DLD1 (cell line): ENCODE measurements around the gene PSMA5.
"Not testable (repeated sequence)": the region's sequence is repeated elsewhere in the genome, so short reads cannot be mapped to it uniquely, and the experiment has no call there.

Experiments used
- in situ Hi-C: cut with HindIII; loops from 2 replicates; pipeline ENCODE4 v1.10.0; 2017; ENCODE audit warnings: low sequenced_read_pairs

PSMA5 gene

GRCh38 chr1:109393617-109394233 is 32.5 kb downstream of the PSMA5 start:
- in situ Hi-C loops = no loop called here

DNA sequence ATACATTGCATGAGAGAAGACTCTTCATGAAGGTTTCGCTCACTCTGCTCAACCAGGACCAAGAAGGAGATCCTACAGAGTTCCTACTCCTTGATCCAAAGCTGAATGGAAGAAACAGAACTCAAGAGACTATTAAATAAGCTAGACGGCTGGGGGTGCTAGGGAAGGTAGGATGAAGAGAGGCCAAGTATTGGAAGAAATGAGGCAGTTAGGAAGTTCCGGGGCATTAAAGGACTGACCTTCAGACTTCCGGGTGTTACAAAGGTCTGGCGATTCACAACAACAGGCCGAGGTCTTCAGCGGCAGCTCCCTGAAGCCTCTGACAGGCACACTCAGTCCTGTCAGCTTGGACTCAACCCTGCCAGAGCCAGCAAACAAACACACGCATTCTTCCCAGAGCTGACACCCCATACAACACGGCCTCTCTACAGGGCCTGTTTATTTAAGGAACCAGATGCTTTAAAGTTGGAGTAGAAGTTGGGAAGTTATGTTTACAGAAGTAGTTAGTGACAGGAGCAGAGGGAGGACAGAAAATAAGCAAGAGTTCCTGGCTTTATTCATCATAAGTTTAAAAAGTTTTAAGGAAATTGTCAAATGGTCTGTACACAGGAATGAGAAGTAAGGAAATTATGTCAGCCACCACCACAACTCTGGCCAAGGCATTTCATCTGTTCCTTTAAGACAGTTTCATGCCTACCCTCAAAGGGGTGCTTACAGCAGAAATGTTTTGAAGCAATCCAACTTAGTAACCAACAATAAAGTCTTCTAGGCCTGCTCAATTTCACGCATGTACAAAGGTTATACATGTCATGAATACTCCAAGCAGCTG is 33.2 kb downstream of the PSMA5 start:
- in situ Hi-C loops = no loop called here

DNA sequence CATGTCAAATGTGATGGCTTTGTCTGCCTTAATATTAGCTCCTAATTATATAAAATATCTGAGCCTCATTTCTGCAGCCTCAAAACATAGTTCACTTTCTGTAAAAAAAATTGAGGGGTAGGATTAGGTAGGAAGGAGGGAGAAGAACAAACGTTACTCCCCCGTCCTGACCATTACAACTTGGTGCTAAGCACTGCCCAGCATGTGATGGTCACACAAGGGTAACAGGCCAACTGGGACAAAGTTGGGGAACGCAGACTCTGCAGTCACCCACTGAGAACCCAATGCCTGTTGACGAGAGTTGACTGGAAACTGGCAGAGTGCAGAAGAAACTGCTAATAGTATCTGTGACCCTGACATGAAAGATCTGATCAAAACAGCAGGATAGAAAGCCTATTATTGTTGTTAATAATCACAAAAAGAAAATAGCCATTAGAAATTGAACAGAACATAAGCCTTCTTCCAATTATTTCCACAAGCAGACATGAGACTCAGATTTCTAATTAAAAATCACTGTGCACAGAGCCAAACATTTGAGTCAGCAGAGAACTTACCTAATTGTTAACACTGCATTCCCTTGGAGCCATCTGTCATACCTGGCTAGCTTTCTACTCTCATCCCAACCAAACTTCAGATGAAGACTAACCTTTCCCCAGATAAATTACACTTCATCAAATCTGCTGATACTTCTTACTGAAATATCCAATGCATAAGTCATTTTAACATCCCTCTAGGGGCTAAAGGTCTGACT is 34.0 kb downstream of the PSMA5 start:
- in situ Hi-C loops = no loop called here

GRCh38 chr1:109391626-109392025 is 34.6 kb downstream of the PSMA5 start:
- in situ Hi-C loops = no loop called here

DNA sequence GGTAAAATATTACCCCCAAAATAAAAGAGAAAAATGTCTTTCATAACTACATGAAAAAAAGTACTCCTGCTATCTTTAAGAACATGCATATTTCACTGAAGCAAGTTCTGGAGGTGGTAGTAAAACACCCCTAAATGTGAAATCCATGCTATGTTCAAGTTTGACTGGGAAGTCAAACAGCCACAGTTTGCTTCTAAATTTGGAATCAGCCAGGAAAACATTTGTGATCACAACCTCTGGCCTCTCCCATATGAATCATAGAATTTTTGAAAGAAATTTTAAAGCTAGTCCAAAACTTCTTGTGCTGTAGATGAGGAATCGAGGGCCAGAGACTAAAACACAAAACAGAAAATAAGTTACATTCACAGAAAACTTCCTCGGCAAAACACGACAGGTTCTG is 35.1 kb downstream of the PSMA5 start:
- in situ Hi-C loops = no loop called here

GRCh38 chr1:109389638-109390341 is 36.5 kb downstream of the PSMA5 start:
- in situ Hi-C loops = no loop called here

GRCh38 chr1:109388884-109389637 is 37.2 kb downstream of the PSMA5 start:
- in situ Hi-C loops = no loop called here

- in situ Hi-C loops = no loop called here
Observed at GRCh38 chr1:109388208-109388711, 38.0 kb downstream of the PSMA5 start.

DNA sequence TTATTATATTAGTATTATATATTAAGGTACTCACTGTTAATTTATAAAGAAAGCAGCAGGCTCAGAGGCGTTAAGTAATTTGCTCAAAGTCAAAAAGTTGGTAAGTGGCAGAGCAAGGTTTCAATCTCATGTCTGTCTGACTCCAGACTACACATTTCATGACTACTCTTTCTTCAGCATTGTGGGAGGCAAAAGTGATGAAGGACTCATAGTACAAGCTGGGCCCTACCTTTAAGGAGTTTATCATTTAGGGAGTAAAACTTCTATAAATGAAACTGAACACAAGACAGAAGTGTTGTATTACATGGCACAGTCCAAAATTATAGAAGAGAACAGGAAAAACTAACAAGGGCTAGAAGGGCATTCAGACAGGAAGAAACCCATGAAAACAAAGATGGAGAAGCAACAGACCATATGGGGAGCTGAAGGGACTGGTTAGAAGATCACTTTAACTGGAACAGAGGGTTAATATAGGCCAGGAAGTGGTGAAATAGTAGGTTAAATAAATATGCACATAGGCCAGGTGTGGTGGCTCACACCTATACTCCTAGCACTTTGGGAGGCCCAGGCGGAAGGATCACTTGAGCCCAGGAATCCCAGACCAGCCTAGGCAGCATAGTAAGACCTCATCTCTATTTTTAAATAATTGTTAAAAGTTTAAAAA is 40.1 kb downstream of the PSMA5 start:
- in situ Hi-C loops = no loop called here

DNA sequence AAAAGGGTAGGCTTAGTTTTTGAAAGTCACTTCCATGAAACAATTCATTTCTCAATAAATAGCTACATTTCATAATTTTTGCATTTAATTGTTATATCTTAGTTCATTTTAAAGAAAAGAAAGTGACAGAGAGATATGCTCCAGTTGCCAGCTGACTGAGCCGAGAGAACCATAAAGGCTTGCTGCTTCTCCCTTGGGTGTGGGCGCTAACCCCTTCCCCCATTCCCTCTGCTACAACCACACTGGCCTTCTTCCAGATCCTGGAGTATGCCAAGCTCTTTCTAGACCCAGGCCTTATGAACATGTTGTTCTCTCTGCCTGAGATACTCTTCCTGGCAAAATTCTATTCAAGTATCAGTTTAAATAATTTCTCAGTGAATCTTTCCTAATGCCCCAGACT is 40.8 kb downstream of the PSMA5 start:
- in situ Hi-C loops = no loop called here

- in situ Hi-C loops = no loop called here
Observed at GRCh38 chr1:109383854-109384253, 42.4 kb downstream of the PSMA5 start.

GRCh38 chr1:109383087-109383779 is 43.0 kb downstream of the PSMA5 start:
- in situ Hi-C loops = no loop called here

- in situ Hi-C loops = no loop called here
Observed at GRCh38 chr1:109381573-109381972, 44.7 kb downstream of the PSMA5 start.

GRCh38 chr1:109379907-109380306 is 46.3 kb downstream of the PSMA5 start:
- in situ Hi-C loops = no loop called here

DNA sequence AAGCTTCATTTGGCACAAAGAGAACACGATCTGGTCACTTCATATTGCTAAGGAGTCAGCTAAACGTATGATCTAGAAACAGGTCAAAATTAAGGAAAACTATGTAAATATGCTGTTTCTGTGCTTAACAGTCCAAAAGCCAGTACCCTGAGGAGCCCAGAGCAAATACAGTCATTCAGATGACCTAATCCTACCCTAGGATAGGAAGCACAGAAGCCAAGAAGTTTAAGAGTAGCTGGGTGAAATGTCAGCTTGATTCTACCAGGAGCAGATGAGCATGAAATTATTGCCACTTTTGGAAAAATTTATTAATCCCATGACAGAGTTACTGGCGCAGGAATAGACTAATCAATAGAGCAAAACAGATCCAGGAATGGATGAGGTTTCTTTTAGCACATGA is 46.8 kb downstream of the PSMA5 start:
- in situ Hi-C loops = no loop called here

GRCh38 chr1:109377698-109378097 is 48.5 kb downstream of the PSMA5 start:
- in situ Hi-C loops = no loop called here

DNA sequence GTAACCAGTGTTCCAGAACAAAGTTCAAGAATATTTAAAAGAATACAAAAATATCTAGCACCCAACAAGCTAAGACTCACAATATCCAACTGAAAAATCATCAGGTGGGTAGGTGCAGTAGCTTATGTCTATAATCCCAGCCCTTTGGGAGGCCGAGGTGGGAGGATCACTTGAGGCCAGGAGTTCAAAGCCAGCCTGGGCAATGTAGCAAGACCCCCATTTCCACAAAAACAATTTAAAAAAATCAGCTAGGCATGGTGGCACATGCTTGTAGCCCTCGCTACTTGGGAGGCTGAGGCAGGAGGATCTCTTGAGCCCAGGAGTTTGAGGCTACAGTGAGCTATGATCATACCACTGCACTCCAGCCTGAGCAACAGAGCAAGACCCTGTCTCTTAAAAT is 52.6 kb downstream of the PSMA5 start:
- in situ Hi-C loops = not testable (repeated sequence)

GRCh38 chr1:109373126-109373525 is 53.1 kb downstream of the PSMA5 start:
- in situ Hi-C loops = no loop called here

- in situ Hi-C loops = no loop called here
Observed at GRCh38 chr1:109372281-109372680, 54.0 kb downstream of the PSMA5 start.
